CD4-positive, alpha-beta T cell (primary cell): ENCODE measurements around the gene RAPGEF3. TPM values are rescaled to one million over a fixed set of nuclear protein-coding genes. Genes with fewer than 3 reads are reported as not detected.

Experiments
- ATAC-seq: fragments of 200-7000 bp; cut with Tn5 transposase; one replicate; pipeline ENCODE4 v1.10.0; 2022; ENCODE audit warnings: mild to moderate bottlenecking; ENCODE audit not compliant: poor library complexity
- CTCF ChIA-PET: fragments of 350-600 bp; sonication (Branson Sonifier 250); formaldehyde crosslinking; loops from one replicate; lab custom pipeline; 2021; ENCODE audit warnings: antibody characterized with exemption, inconsistent platforms; lab: Charles Lee
- POLR2A ChIA-PET: fragments of 350-600 bp; sonication (Branson Sonifier 250); formaldehyde crosslinking; loops from one replicate; lab custom pipeline; 2021; ENCODE audit warnings: antibody characterized with exemption, inconsistent platforms; lab: Charles Lee
- DNase-seq, 14 experiments: peaks; one replicate each; pipeline ENCODE4 v3.0.0-alpha.2; 2013 to 2020; ENCODE audit warnings: mixed read lengths in 2 of 14
- H3K27ac ChIP-seq, 2 donors: one replicate each; pipeline versions ENCODE4 v1.5.1 to v1.7.0; 2013; ENCODE audit warnings: low read length in 2 of 2, low read depth in 1 of 2, mild to moderate bottlenecking in 1 of 2
- H3K27me3 ChIP-seq, 2 experiments: 1 replicate in 1 of 2; 2 replicates in 1 of 2; pipeline versions ENCODE4 v1.6.1 to v1.7.0; 2013; ENCODE audit warnings: low read length in 2 of 2, control low read depth in 1 of 2, mild to moderate bottlenecking in 1 of 2, moderate library complexity in 1 of 2; ENCODE audit not compliant: insufficient read depth in 2 of 2, control insufficient read depth in 1 of 2
- H3K36me3 ChIP-seq: one replicate; pipeline ENCODE4 v1.6.1; 2013; ENCODE audit warnings: low read length, control low read depth; ENCODE audit not compliant: insufficient read depth
- H3K4me1 ChIP-seq: one replicate; pipeline ENCODE4 v1.6.1; 2013; ENCODE audit warnings: low read length, control low read depth; ENCODE audit not compliant: insufficient read depth
- H3K4me3 ChIP-seq: one replicate; pipeline ENCODE4 v1.5.1; 2013; ENCODE audit warnings: mild to moderate bottlenecking, low read length, moderate library complexity
- H3K9me3 ChIP-seq, 2 experiments: 1 replicate in 1 of 2; 2 replicates in 1 of 2; pipeline versions ENCODE4 v1.6.1 to v1.7.0; 2013; ENCODE audit warnings: low read length in 2 of 2, mild to moderate bottlenecking in 2 of 2, control low read depth in 1 of 2, moderate library complexity in 1 of 2; ENCODE audit not compliant: control insufficient read depth in 1 of 2, insufficient read depth in 1 of 2
- H3K27ac Mint-ChIP-seq: one replicate; pipeline ENCODE4 v1.8.0; 2020; ENCODE audit warnings: mixed read lengths
- H3K27me3 Mint-ChIP-seq: one replicate; pipeline ENCODE4 v1.8.0; 2021; ENCODE audit warnings: mixed read lengths
- H3K36me3 Mint-ChIP-seq: one replicate; pipeline ENCODE4 v1.8.0; 2021; ENCODE audit warnings: low read depth, mixed read lengths
- H3K4me1 Mint-ChIP-seq: one replicate; pipeline ENCODE4 v1.8.0; 2021; ENCODE audit warnings: low read depth, mixed read lengths
- H3K4me3 Mint-ChIP-seq: one replicate; pipeline ENCODE4 v1.8.0; 2020; ENCODE audit warnings: mild to moderate bottlenecking, mixed read lengths
- H3K9me3 Mint-ChIP-seq: one replicate; pipeline ENCODE4 v1.8.0; 2020; ENCODE audit warnings: mixed read lengths
- CTCF ChIP-seq: fragments of 200-600 bp; IDR thresholded peaks from one replicate; pipeline ENCODE4 v1.8.0; 2022; ENCODE audit warnings: antibody characterized with exemption, mild to moderate bottlenecking
- intact Hi-C, 2 experiments: fragments of 100-400 bp; cut with DNase I in 1 of 2; cut with micrococcal nuclease in 1 of 2; formaldehyde crosslinking; loops; one replicate each; pipeline versions ENCODE4 v1.15.1 to v1.9.0; 2023 to 2025; cut with DNase I, micrococcal nuclease
- total RNA-seq, 174 experiments: library from RNA in 2 of 174; stranded (reverse) in 2 of 174; gene quantifications; one replicate each; pipeline ENCODE4 v1.2.3 and lab custom pipeline; 2021 to 2026

RAPGEF3 gene
- total RNA-seq, 2 experiments from 2014 or later, result 0.17 to 0.33 TPM

- no peaks in the 10 kb centered on the region for H3K9me3 ChIP-seq
- peak; percentile 76 for TF ChIP-seq CTCF
- H3K4me3 Mint-ChIP-seq, result peak within 1 kb of the TSS; percentile 99
- no peaks in the 10 kb centered on the region for H3K9me3 Mint-ChIP-seq
- DNase-seq (peak; percentile 92 to 99 (median 97)), ATAC-seq (peak; percentile 93)
- peaks cover 7% of the 10 kb centered on the region for H3K36me3 ChIP-seq
- CTCF ChIA-PET, result interaction anchor here (0.9 to 1.8 kb wide), 2 partner anchors 12 to 67 kb away, joined by 3 to 7 read pairs; partner anchors contain the start of gene SLC48A1
- H3K27me3 ChIP-seq, result no peaks in the 10 kb centered on the region
- peak within 1 kb of the TSS; percentile 81 for H3K27ac ChIP-seq
- peak within 1 kb of the TSS; percentile 77 for H3K4me3 ChIP-seq
- POLR2A ChIA-PET, result interaction anchor here (0.5 to 1.3 kb wide), 17 partner anchors 9 to 493 kb away, joined by 3 to 6 read pairs (median 3); partner anchors contain the start of genes SLC48A1 and VDR
- H3K36me3 Mint-ChIP-seq, result peaks cover 44% of the 10 kb centered on the region
- H3K27ac Mint-ChIP-seq, result peak within 1 kb of the TSS; percentile 94
- peaks cover 68% of the 10 kb centered on the region for H3K4me1 Mint-ChIP-seq
- H3K4me1 ChIP-seq, result peaks cover 37% of the 10 kb centered on the region
- H3K27me3 Mint-ChIP-seq, result no peaks in the 10 kb centered on the region
- intact Hi-C loops, result loop anchor here in 1 of 2 experiments (1.0 to 5.0 kb wide), 2 partner anchors 10 to 1713 kb away; partner anchors contain the start of gene SCAF11
Observed at GRCh38 chr12:47705566-47706425, 52.9 kb downstream of the RAPGEF3 start, which contains the start of gene RPAP3. RPAP3 (minus strand) TSS chr12:47706030; CDS start chr12:47702840, 3,190 bp downstream.

- Histone ChIP-seq H3K9me3 (no peaks in the 10 kb centered on the region), H3K4me1 (peaks cover 37% of the 10 kb centered on the region), H3K36me3 (peaks cover 13% of the 10 kb centered on the region), H3K4me3 (peak overlapping the region; percentile 77), H3K27ac (peak overlapping the region in 1 of 2 donors; percentile 81), H3K27me3 (no peaks in the 10 kb centered on the region)
- ChIA-PET POLR2A (interaction anchor here (0.7 kb wide), 1 partner anchor 12 kb away, joined by 3 read pairs; no protein-coding TSS in a partner anchor), CTCF (interaction anchor here (1.8 kb wide), 1 partner anchor 68 kb away, joined by 7 read pairs; the partner anchor contains the start of gene SLC48A1)
- Mint-ChIP-seq H3K27ac (peak overlapping the region; percentile 94), H3K27me3 (no peaks in the 10 kb centered on the region), H3K4me1 (peaks cover 74% of the 10 kb centered on the region), H3K36me3 (peaks cover 50% of the 10 kb centered on the region), H3K9me3 (no peaks in the 10 kb centered on the region), H3K4me3 (peak overlapping the region; percentile 99)
- intact Hi-C loops, result loop anchor here in 1 of 2 experiments (5.0 kb wide), 1 partner anchor 1713 kb away; the partner anchor contains the start of gene SCAF11
- no peak for TF ChIP-seq CTCF
- no peak for ATAC-seq
- DNase-seq, result no peak
Observed at GRCh38 chr12:47705229-47705565, 53.5 kb downstream of the RAPGEF3 start.

- ChIA-PET CTCF (no interaction called here), POLR2A (interaction anchor here (0.7 kb wide), 1 partner anchor 13 kb away, joined by 3 read pairs; no protein-coding TSS in a partner anchor)
- no peak for TF ChIP-seq CTCF
- peak overlapping the region; percentile 99 for H3K4me3 Mint-ChIP-seq
- no peaks in the 10 kb centered on the region for H3K27me3 ChIP-seq
- intact Hi-C loops, result loop anchor here (5.0 kb wide), 2 partner anchors 1327 to 1712 kb away; partner anchors contain the start of gene SCAF11 (in 1 of the 2)
- no peaks in the 10 kb centered on the region for H3K9me3 Mint-ChIP-seq
- H3K36me3 Mint-ChIP-seq, result peaks cover 55% of the 10 kb centered on the region
- H3K36me3 ChIP-seq, result peaks cover 14% of the 10 kb centered on the region
- peaks cover 37% of the 10 kb centered on the region for H3K4me1 ChIP-seq
- peak overlapping the region; percentile 77 for H3K4me3 ChIP-seq
- no peak for ATAC-seq
- peak overlapping the region; percentile 94 for H3K27ac Mint-ChIP-seq
- no peak overlapping the region for H3K27ac ChIP-seq
- no peaks in the 10 kb centered on the region for H3K27me3 Mint-ChIP-seq
- H3K4me1 Mint-ChIP-seq, result peaks cover 74% of the 10 kb centered on the region
- H3K9me3 ChIP-seq, result no peaks in the 10 kb centered on the region
- no peak for DNase-seq
Observed at GRCh38 chr12:47704719-47705118, 54.0 kb downstream of the RAPGEF3 start.
